ENCODE measurements around the gene ATP2B2.
A peak's percentile ranks its signal among the peaks of the same experiment; 100 is the strongest.

ATP2B2 gene

DNA sequence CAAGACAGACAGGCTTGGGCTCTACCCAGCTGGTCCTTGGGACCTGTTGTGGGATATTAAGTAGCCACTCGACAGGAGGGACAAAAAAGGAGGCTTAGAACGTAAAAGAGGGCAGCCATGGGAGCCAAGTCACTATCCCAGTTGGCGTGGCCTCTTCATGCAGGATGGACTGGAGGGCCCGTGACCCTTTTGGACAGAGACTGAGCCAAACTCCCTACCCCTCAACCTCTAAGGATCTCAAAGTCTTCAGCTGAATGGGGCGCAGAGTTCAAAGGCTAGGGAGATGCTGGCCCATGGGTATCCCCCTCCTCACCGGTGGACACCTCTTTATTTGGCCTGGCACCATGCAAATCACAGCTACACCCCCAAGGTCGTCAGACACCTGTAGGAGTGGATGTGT, 126.6 kb downstream of the ATP2B2 start:
- H3K4me3 ChIP-seq (ENCODE audit: extremely low read depth, insufficient read depth, low read length, poor library complexity, severe bottlenecking) = no peak overlapping the region
- H3K27ac ChIP-seq (ENCODE audit: low read depth, low read length, severe bottlenecking) = no peak overlapping the region
- no peaks in the 10 kb centered on the region for H3K36me3 ChIP-seq (ENCODE audit: control insufficient read depth, insufficient read depth, low read length)
- no peaks in the 10 kb centered on the region for H3K9me3 ChIP-seq (ENCODE audit: control insufficient read depth, low read length)
- 83 to 90% methylated on average over 4 to 7 of the region's 7 CpGs for WGBS, 2 experiments (ENCODE audit: insufficient coverage in 2 of 2)
- peaks cover 6% of the 10 kb centered on the region for H3K4me1 ChIP-seq (ENCODE audit: control insufficient read depth, insufficient read depth, low read length, poor library complexity, severe bottlenecking)

DNA sequence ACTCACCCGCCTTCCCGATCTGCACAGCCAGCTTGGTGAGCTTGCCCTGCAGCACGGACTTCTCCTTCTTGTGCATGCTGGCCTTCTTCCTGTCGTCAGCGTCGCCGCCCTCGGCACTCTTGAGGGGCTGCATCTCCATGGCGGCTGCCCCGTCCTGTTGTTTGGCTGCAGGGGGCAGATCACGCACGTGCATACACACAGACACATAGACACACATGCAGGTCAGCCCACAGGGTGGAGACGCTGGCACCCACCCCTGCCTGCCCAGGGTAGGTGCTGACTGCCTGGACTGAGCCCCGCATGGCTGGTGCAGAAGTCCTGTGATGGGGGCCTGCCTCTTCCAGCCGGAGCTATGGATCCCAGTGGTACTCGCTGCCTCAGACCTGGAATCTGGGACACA, 127.1 kb downstream of the ATP2B2 start:
- no peak overlapping the region for H3K27ac ChIP-seq (ENCODE audit: low read depth, low read length, severe bottlenecking)
- no peaks in the 10 kb centered on the region for H3K9me3 ChIP-seq (ENCODE audit: control insufficient read depth, low read length)
- no peak overlapping the region for H3K4me3 ChIP-seq (ENCODE audit: extremely low read depth, insufficient read depth, low read length, poor library complexity, severe bottlenecking)
- peaks cover 6% of the 10 kb centered on the region for H3K4me1 ChIP-seq (ENCODE audit: control insufficient read depth, insufficient read depth, low read length, poor library complexity, severe bottlenecking)
- WGBS, 2 experiments (ENCODE audit: insufficient coverage in 2 of 2) = 78 to 88% methylated on average over 12 to 14 of the region's 16 CpGs
- no peaks in the 10 kb centered on the region for H3K36me3 ChIP-seq (ENCODE audit: control insufficient read depth, insufficient read depth, low read length)

DNA sequence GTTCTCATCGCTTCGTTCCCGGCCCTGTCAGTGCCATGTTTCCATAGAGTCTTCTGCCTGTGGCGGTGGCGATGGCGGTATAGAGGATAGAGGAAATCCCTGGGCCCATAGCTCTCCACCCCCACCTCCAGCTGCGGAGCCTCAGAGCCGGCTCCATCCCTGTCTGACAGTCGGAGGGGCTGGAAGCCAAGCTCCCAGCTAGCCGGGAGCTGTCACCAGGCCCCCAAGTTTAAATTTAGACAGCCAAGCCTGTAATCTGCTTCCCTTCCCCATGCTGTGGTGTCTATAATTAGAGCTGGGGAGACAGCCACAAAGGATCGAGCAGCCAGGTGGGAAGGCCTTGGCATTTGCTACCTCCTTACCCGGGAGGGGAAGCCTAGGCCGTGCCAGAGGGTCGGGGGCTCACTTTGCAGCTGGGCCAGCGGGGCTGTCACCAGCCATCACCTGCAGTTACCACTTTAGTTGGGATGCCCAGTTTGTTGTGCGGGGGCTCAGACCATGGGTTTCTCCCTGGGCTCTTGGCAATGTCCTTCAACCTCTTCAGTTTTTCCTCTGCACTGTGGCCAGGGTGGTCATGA, 128.1 kb downstream of the ATP2B2 start:
- no peak overlapping the region for H3K27ac ChIP-seq (ENCODE audit: low read depth, low read length, severe bottlenecking)
- peaks cover 6% of the 10 kb centered on the region for H3K4me1 ChIP-seq (ENCODE audit: control insufficient read depth, insufficient read depth, low read length, poor library complexity, severe bottlenecking)
- no peaks in the 10 kb centered on the region for H3K9me3 ChIP-seq (ENCODE audit: control insufficient read depth, low read length)
- WGBS, 2 experiments (ENCODE audit: insufficient coverage in 2 of 2) = 89 to 92% methylated on average over 8 to 13 of the region's 16 CpGs
- no peak overlapping the region for H3K4me3 ChIP-seq (ENCODE audit: extremely low read depth, insufficient read depth, low read length, poor library complexity, severe bottlenecking)
- H3K36me3 ChIP-seq (ENCODE audit: control insufficient read depth, insufficient read depth, low read length) = no peaks in the 10 kb centered on the region

DNA sequence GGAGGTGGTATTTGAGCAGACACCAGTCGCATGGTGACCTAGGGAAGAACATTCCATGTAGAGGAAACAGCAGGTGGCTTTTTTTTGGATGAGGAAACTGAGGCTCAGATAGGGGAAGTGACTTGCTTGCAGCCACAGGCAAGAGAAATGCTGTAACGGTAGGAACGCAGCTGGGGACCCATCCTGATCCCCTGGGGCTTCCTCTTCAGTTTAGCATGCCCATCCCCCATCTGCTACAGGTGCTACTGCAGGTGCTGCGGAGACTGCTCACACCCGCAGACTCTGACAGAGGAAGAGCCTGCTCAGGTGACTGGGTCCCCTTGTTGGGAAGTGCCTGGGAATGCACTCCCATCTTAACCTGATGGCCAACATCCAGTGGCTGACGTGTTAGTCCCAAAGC, 129.0 kb downstream of the ATP2B2 start:
- Histone ChIP-seq H3K4me3 (ENCODE audit: extremely low read depth, insufficient read depth, low read length, poor library complexity, severe bottlenecking) (no peak overlapping the region), H3K9me3 (ENCODE audit: control insufficient read depth, low read length) (no peaks in the 10 kb centered on the region), H3K27ac (ENCODE audit: low read depth, low read length, severe bottlenecking) (no peak overlapping the region), H3K4me1 (ENCODE audit: control insufficient read depth, insufficient read depth, low read length, poor library complexity, severe bottlenecking) (peaks cover 6% of the 10 kb centered on the region), H3K36me3 (ENCODE audit: control insufficient read depth, insufficient read depth, low read length) (no peaks in the 10 kb centered on the region)
- 73 to 80% methylated on average over 6 of the region's 6 CpGs for WGBS, 2 experiments (ENCODE audit: insufficient coverage in 2 of 2)

DNA sequence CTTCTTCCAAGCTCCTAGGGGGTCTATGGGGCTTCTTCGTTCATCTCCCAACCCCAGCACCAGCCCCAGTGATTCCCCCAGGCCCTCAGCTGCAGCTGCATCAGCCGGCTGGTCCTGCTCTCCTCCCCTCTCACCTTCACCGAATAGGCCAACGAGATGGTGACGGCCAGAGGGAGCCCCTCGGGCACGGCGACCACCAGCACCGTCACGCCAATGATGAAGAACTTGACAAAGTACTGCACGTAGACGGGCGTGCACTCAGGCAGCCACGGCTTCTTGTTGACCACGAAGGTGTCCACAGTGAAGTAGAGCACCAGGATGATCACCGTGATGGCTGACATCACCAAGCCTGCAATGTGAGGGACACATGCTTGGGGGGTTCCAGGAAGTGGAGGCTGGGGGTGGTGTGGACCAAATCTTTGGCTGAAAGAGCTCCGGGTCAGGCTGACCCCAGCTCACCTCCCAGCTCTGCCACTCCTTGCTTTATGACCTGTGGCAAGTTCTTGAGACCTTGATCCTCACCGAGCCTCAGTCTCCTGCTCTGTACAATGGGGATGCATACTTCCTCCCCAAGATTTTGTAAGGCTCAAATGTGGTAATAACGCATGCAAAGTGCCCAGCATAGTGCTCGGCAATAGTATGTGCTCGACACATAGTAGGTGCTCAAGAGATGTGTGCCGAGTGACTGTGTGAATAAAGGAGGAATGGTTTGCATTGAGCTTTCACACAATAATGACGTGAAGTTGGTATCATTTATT, 129.9 kb downstream of the ATP2B2 start:
- 88 to 95% methylated on average over 17 to 21 of the region's 23 CpGs for WGBS, 2 experiments (ENCODE audit: insufficient coverage in 2 of 2)
- no peak overlapping the region for H3K4me3 ChIP-seq (ENCODE audit: extremely low read depth, insufficient read depth, low read length, poor library complexity, severe bottlenecking)
- H3K9me3 ChIP-seq (ENCODE audit: control insufficient read depth, low read length) = peaks cover 4% of the 10 kb centered on the region
- no peaks in the 10 kb centered on the region for H3K36me3 ChIP-seq (ENCODE audit: control insufficient read depth, insufficient read depth, low read length)
- peaks cover 6% of the 10 kb centered on the region for H3K4me1 ChIP-seq (ENCODE audit: control insufficient read depth, insufficient read depth, low read length, poor library complexity, severe bottlenecking)
- no peak overlapping the region for H3K27ac ChIP-seq (ENCODE audit: low read depth, low read length, severe bottlenecking)

DNA sequence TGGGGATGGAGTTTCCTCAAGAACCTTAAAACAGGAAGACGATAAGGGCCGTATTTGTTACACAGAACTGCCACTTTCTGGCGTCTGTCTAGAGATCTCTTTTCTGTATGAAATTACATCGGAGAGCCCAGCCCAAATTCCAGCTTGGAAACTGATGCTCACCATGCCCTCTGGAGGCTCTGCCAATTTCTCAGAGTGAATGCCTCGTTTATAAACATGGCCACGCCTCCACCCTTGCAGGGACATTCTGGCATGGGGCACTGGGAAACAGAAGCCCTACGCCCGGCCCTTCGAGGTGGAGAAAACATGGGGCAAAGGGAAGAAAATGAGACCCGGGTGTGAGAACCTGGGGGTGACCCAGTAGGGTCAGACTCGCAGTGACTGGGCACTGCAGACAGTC, 131.1 kb downstream of the ATP2B2 start:
- Histone ChIP-seq H3K4me1 (ENCODE audit: control insufficient read depth, insufficient read depth, low read length, poor library complexity, severe bottlenecking) (peaks cover 6% of the 10 kb centered on the region), H3K4me3 (ENCODE audit: extremely low read depth, insufficient read depth, low read length, poor library complexity, severe bottlenecking) (no peak overlapping the region), H3K36me3 (ENCODE audit: control insufficient read depth, insufficient read depth, low read length) (no peaks in the 10 kb centered on the region), H3K9me3 (ENCODE audit: control insufficient read depth, low read length) (peaks cover 4% of the 10 kb centered on the region), H3K27ac (ENCODE audit: low read depth, low read length, severe bottlenecking) (no peak overlapping the region)
- 84 to 94% methylated on average over 11 of the region's 11 CpGs for WGBS, 2 experiments (ENCODE audit: insufficient coverage in 2 of 2)

DNA sequence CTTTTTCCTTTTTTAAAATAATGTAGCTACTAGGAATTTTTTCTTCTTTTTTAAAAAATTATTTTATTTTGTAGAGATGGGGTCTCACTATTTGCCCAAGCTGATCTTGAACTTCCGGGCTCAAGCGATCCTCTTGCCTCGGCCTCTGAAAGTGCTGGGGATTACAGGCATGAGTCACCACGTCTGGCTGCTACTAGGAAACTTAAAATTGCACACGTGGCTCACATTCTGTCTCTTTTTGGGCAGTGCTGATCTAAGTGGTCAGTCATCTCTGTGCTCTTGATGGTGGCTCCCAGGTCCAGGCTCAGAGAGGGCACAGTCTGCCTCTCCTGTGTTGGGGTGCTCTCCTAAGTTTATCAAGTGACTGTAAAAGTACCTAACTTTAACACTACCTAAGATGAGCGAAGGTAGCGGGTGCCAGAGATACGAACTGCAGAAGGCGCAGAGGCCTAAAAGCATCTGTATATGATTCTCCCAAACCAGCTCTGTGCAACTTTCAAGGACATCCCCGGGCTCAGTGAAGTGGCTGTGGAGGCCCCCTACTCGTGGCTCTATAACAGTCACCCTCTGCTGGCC, 131.6 kb downstream of the ATP2B2 start:
- 75 to 80% methylated on average over 11 of the region's 11 CpGs for WGBS, 2 experiments (ENCODE audit: insufficient coverage in 2 of 2)
- H3K27ac ChIP-seq (ENCODE audit: low read depth, low read length, severe bottlenecking) = peak overlapping the region; percentile 23
- H3K4me3 ChIP-seq (ENCODE audit: extremely low read depth, insufficient read depth, low read length, poor library complexity, severe bottlenecking) = no peak overlapping the region
- peaks cover 6% of the 10 kb centered on the region for H3K4me1 ChIP-seq (ENCODE audit: control insufficient read depth, insufficient read depth, low read length, poor library complexity, severe bottlenecking)
- H3K36me3 ChIP-seq (ENCODE audit: control insufficient read depth, insufficient read depth, low read length) = no peaks in the 10 kb centered on the region
- H3K9me3 ChIP-seq (ENCODE audit: control insufficient read depth, low read length) = peaks cover 4% of the 10 kb centered on the region

DNA sequence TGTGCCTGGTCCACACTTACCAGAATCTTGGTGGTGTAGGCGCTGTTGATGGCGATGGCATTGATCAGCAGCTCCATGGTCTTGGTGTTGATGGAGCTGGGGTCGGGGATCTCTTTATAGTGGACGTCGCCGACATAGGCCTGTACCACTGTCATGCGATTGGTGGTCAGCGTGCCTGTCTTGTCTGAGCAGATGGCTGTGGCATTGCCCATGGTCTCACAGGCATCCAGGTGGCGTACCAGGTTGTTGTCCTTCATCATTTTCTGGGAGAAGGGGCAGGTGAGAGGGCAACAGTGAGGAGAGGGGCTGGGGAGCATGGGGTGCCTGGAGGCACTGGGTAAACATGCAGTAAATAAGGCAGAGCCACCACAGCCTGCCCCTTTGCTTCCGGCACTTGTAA, 133.6 kb downstream of the ATP2B2 start:
- H3K4me3 ChIP-seq (ENCODE audit: extremely low read depth, insufficient read depth, low read length, poor library complexity, severe bottlenecking) = no peak overlapping the region
- peaks cover 9% of the 10 kb centered on the region for H3K4me1 ChIP-seq (ENCODE audit: control insufficient read depth, insufficient read depth, low read length, poor library complexity, severe bottlenecking)
- peaks cover 4% of the 10 kb centered on the region for H3K9me3 ChIP-seq (ENCODE audit: control insufficient read depth, low read length)
- WGBS, 2 experiments (ENCODE audit: insufficient coverage in 2 of 2) = 95% methylated on average over 9 of the region's 10 CpGs
- no peaks in the 10 kb centered on the region for H3K36me3 ChIP-seq (ENCODE audit: control insufficient read depth, insufficient read depth, low read length)
- no peak overlapping the region for H3K27ac ChIP-seq (ENCODE audit: low read depth, low read length, severe bottlenecking)

DNA sequence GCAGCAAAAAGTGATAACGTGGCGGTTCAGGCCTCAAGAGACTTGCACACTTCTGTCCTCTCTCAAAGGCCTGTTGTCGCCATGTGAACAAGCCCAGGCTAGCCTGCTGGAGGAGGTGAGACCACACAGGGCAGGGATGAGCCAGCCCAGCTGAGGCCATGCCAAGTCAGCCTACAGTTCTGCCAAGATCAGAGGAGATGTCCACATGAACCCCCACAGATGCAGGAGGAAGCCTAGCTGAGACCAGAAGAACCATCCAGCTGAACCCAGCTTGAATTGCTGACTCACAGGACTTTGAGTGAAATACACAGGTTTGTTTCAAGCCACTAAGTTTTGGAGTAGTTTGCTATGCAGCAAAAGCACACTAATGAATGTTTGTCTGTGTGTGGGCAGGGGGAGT, 134.2 kb downstream of the ATP2B2 start:
- WGBS, 2 experiments (ENCODE audit: insufficient coverage in 2 of 2) = 83 to 85% methylated on average over 2 to 3 of the region's 3 CpGs
- H3K36me3 ChIP-seq (ENCODE audit: control insufficient read depth, insufficient read depth, low read length) = no peaks in the 10 kb centered on the region
- H3K4me1 ChIP-seq (ENCODE audit: control insufficient read depth, insufficient read depth, low read length, poor library complexity, severe bottlenecking) = peaks cover 13% of the 10 kb centered on the region
- H3K9me3 ChIP-seq (ENCODE audit: control insufficient read depth, low read length) = peaks cover 4% of the 10 kb centered on the region
- no peak overlapping the region for H3K4me3 ChIP-seq (ENCODE audit: extremely low read depth, insufficient read depth, low read length, poor library complexity, severe bottlenecking)
- no peak overlapping the region for H3K27ac ChIP-seq (ENCODE audit: low read depth, low read length, severe bottlenecking)

DNA sequence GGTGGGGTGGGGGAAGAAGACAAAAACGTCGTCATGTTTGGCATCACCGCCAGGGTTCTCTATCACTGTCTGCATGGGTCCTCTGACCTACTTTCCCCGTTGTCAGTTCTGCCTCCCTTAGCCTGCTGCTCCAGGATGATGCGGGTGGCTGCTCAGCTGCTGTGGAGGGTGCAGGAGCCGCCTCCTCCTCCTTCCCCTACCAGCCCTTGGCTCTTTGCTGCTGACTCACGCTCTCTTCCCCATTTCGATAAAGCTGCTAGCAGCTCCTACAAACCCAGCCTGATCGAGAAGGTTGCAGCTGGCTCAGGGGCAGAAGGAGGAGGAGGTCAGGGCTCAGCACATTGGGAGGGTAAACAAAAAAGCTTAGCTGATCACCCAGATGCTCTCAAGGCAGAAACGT, 135.0 kb downstream of the ATP2B2 start:
- 85 to 86% methylated on average over 6 to 10 of the region's 10 CpGs for WGBS, 2 experiments (ENCODE audit: insufficient coverage in 2 of 2)
- Histone ChIP-seq H3K9me3 (ENCODE audit: control insufficient read depth, low read length) (peaks cover 4% of the 10 kb centered on the region), H3K4me3 (ENCODE audit: extremely low read depth, insufficient read depth, low read length, poor library complexity, severe bottlenecking) (no peak overlapping the region), H3K36me3 (ENCODE audit: control insufficient read depth, insufficient read depth, low read length) (no peaks in the 10 kb centered on the region), H3K4me1 (ENCODE audit: control insufficient read depth, insufficient read depth, low read length, poor library complexity, severe bottlenecking) (peaks cover 14% of the 10 kb centered on the region), H3K27ac (ENCODE audit: low read depth, low read length, severe bottlenecking) (no peak overlapping the region)

DNA sequence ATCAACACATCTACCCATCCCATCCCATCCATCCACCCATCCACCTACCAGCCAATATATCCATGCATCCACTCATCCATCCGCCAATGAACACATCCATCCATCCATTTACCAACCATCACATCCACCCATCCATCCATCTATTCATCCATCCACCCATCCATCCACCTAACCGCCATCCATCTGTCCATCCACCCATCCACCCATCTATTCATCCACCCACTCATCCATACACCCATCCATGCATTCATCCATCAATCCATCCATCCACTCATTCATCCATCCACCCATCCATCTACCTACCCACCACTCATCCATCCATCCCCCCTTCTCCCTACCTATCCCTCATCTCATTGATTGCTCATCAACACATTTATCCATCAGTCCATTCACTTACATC, 136.9 kb downstream of the ATP2B2 start:
- no peak overlapping the region for H3K4me3 ChIP-seq (ENCODE audit: extremely low read depth, insufficient read depth, low read length, poor library complexity, severe bottlenecking)
- no peak overlapping the region for H3K27ac ChIP-seq (ENCODE audit: low read depth, low read length, severe bottlenecking)
- peaks cover 4% of the 10 kb centered on the region for H3K9me3 ChIP-seq (ENCODE audit: control insufficient read depth, low read length)
- no peaks in the 10 kb centered on the region for H3K36me3 ChIP-seq (ENCODE audit: control insufficient read depth, insufficient read depth, low read length)
- 80 to 90% methylated on average over 2 of the region's 2 CpGs for WGBS, 2 experiments (ENCODE audit: insufficient coverage in 2 of 2)
- peaks cover 8% of the 10 kb centered on the region for H3K4me1 ChIP-seq (ENCODE audit: control insufficient read depth, insufficient read depth, low read length, poor library complexity, severe bottlenecking)
